ENCODE measurements around the gene DNAH17. TPM values are rescaled to one million over a fixed set of nuclear protein-coding genes. Genes with fewer than 3 reads are reported as not detected.

The DNAH17 gene
- total and polyA plus RNA-seq, 2 of the 13 experiments (the other 11 are each of a cell fraction or from before 2014, with no cell fraction given): 0.86 to 1.6 TPM

- TF ChIP-seq NONO (IDR thresholded peaks at IDR 0.05): no peak
- TF ChIP-seq NONO (CRISPR knock-in tag; conservative IDR thresholded peaks at IDR 0.05): no peak
- no peak for TF ChIP-seq KLF13 (CRISPR knock-in tag; IDR thresholded peaks at IDR 0.05)
- TF ChIP-seq BORCS8-MEF2B (CRISPR knock-in tag; IDR thresholded peaks at IDR 0.05): no peak
- TF ChIP-seq ZNF44 (CRISPR knock-in tag; IDR thresholded peaks at IDR 0.05): 0 out of 2 replicates have a peak, but pooled peaks have one; percentile 33
- no peak for TF ChIP-seq ZNF589 (CRISPR knock-in tag; conservative IDR thresholded peaks at IDR 0.05)
- TF ChIP-seq NR2F2 (IDR thresholded peaks at IDR 0.05; ENCODE audit: borderline replicate concordance, low read depth): peak; percentile 7; the same call in 1 of the 2 replicates
- no peak for TF ChIP-seq MED1 (CRISPR knock-in tag; IDR thresholded peaks at IDR 0.05)
- no peak for TF ChIP-seq MIXL1 (CRISPR knock-in tag; IDR thresholded peaks at IDR 0.05)
- no peak for TF ChIP-seq RXRB (CRISPR knock-in tag; IDR thresholded peaks at IDR 0.05; ENCODE audit: borderline replicate concordance)
- no peak for TF ChIP-seq ELF4 (CRISPR knock-in tag; IDR thresholded peaks at IDR 0.05; ENCODE audit: borderline replicate concordance)
- TF ChIP-seq ZNF329 (CRISPR knock-in tag; IDR thresholded peaks at IDR 0.05; ENCODE audit: low read depth): no peak
- no peak for TF ChIP-seq THAP9 (CRISPR knock-in tag; IDR thresholded peaks at IDR 0.05; ENCODE audit: borderline replicate concordance)
- TF ChIP-seq CENPX (CRISPR knock-in tag; IDR thresholded peaks at IDR 0.05): no peak
- peak; percentile 20; the same call in 1 of the 2 replicates for TF ChIP-seq SAP130 (CRISPR knock-in tag; IDR thresholded peaks at IDR 0.05; ENCODE audit: low read depth)
- no peak for TF ChIP-seq PAX8 (CRISPR knock-in tag; IDR thresholded peaks at IDR 0.05; ENCODE audit: borderline replicate concordance)
- no peak for TF ChIP-seq HINFP (CRISPR knock-in tag; IDR thresholded peaks at IDR 0.05; ENCODE audit: low read depth)
- TF ChIP-seq ATAD3A (CRISPR knock-in tag; IDR thresholded peaks at IDR 0.05): no peak
- TF ChIP-seq MTA3 (CRISPR knock-in tag; IDR thresholded peaks at IDR 0.05): no peak
- TF ChIP-seq ZFP91 (CRISPR knock-in tag; IDR thresholded peaks at IDR 0.05; ENCODE audit: borderline replicate concordance): no peak
- no peak for TF ChIP-seq POLR2AphosphoS5 (IDR thresholded peaks at IDR 0.05; ENCODE audit: low read depth, low read length)
- TF ChIP-seq THAP8 (CRISPR knock-in tag; IDR thresholded peaks at IDR 0.05; ENCODE audit: borderline replicate concordance): no peak
These were observed 19.9 kb upstream of the DNAH17 start (continued) for GRCh38 chr17:78596871-78597764.

Data from HepG2 (cell line).